Measurements from ENCODE around the gene CNTN2. TPM values are rescaled to one million over a fixed set of nuclear protein-coding genes. Genes with fewer than 3 reads are reported as not detected.
A peak's percentile ranks its signal among the peaks of the same experiment; 100 is the strongest.

Gene CNTN2
- total and polyA plus RNA-seq, 8 donors: 0.20 to 0.63 (median 0.37) TPM; not detected in 2

DNA sequence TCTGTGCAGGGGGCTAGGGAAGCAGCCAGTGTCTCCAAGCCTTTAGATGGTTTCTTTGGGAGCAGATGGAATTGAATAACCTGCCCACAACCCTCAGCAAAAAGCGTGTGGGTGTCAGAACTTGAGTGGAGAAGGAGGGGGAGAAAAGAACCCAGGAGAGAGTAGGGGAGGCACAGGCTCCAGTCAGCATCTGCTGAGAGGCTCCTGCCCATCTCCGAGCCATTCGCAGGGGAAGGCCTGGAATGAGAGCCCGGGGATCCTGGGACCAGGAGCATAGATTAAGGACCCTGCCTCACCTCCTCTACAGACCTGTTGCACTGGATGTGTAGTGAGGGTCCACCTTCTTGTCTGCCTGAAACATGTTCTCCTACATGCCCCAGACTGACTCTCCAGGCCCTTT, 25.0 kb downstream of the CNTN2 start:
- intact Hi-C loops (cut with DNase I): no loop called here
- no peak overlapping the region for H3K27ac ChIP-seq
- no peak overlapping the region for H3K4me3 ChIP-seq
- TF ChIP-seq, protein P1, sequence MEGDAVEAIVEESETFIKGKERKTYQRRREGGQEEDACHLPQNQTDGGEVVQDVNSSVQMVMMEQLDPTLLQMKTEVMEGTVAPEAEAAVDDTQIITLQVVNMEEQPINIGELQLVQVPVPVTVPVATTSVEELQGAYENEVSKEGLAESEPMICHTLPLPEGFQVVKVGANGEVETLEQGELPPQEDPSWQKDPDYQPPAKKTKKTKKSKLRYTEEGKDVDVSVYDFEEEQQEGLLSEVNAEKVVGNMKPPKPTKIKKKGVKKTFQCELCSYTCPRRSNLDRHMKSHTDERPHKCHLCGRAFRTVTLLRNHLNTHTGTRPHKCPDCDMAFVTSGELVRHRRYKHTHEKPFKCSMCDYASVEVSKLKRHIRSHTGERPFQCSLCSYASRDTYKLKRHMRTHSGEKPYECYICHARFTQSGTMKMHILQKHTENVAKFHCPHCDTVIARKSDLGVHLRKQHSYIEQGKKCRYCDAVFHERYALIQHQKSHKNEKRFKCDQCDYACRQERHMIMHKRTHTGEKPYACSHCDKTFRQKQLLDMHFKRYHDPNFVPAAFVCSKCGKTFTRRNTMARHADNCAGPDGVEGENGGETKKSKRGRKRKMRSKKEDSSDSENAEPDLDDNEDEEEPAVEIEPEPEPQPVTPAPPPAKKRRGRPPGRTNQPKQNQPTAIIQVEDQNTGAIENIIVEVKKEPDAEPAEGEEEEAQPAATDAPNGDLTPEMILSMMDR (IDR thresholded peaks at IDR 0.05): no peak
- no peak for DNase-seq
- ATAC-seq: no peak
- no peaks in the 10 kb centered on the region for H3K36me3 ChIP-seq
- H3K27me3 ChIP-seq: no peaks in the 10 kb centered on the region
- no peaks in the 10 kb centered on the region for H3K9me3 ChIP-seq
- no peaks in the 10 kb centered on the region for H3K4me1 ChIP-seq

DNA sequence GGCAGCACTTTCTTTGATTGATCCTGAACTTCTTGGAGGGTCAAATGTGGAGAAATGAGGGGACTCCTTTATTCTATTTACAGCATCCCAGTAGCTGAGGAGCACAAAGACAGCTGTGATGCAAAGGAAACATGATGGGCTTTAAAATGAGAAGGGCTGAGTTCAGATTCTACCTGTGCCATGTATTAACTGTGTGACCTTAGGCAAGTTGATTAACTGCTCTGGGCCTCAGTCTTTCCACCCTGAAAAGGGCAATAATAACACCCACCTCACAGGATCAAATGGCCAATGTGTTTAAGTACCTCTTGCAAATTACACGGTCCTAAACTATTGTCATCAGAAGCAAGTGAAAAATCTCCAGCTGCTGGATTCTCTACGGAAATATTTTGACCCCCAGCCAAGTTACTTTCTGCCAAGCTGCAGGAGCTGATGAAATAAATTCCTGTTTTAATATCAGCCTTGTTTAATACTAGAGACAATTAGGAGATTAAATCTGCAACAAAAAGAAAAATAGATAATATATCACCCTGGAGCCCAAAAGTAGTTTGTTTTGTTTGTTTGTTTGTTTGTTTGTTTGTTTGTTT, 25.5 kb downstream of the CNTN2 start:
- no peak overlapping the region for H3K4me3 ChIP-seq
- no peaks in the 10 kb centered on the region for H3K36me3 ChIP-seq
- ATAC-seq (no peak), DNase-seq (peak in 2 of 4 donors; percentile 39 to 41)
- H3K27ac ChIP-seq: no peak overlapping the region
- no peaks in the 10 kb centered on the region for H3K4me1 ChIP-seq
- intact Hi-C loops (cut with DNase I): no loop called here
- no peaks in the 10 kb centered on the region for H3K27me3 ChIP-seq
- no peaks in the 10 kb centered on the region for H3K9me3 ChIP-seq
- TF ChIP-seq, protein P1 (IDR thresholded peaks at IDR 0.05): no peak

DNA sequence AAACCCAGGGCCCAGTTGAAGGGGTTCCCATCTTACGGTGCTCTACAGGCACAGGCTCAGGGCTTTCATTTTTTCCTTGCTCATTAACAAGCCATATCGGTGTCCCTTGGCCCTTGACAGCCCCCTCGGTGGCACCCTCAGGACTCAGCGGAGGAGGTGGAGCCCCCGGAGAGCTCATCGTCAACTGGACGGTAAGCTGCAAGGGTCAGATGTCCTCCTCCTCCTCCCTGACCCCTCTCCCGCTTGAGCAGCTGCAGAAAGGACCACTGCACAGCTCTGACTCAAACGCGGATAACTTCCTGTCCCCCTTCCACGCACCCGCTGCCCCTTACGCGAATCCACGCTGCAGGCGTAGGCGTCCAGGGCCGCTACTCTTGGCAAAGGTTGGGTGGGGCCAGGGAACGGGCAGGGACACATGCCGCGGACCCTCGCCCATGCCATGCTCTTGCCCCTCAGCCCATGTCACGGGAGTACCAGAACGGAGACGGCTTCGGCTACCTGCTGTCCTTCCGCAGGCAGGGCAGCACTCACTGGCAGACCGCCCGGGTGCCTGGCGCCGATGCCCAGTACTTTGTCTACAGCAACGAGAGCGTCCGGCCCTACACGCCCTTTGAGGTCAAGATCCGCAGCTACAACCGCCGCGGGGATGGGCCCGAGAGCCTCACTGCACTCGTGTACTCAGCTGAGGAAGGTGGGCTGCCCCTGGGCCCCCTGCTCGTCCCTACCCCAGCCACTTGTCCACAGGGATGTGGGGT, 26.5 kb downstream of the CNTN2 start:
- no peak for ATAC-seq
- intact Hi-C loops (cut with DNase I): no loop called here
- Histone ChIP-seq H3K4me3 (no peak overlapping the region), H3K9me3 (no peaks in the 10 kb centered on the region), H3K27ac (no peak overlapping the region), H3K36me3 (no peaks in the 10 kb centered on the region), H3K4me1 (no peaks in the 10 kb centered on the region), H3K27me3 (no peaks in the 10 kb centered on the region)
- TF ChIP-seq, protein P1 (IDR thresholded peaks at IDR 0.05): no peak
- DNase-seq: no peak

DNA sequence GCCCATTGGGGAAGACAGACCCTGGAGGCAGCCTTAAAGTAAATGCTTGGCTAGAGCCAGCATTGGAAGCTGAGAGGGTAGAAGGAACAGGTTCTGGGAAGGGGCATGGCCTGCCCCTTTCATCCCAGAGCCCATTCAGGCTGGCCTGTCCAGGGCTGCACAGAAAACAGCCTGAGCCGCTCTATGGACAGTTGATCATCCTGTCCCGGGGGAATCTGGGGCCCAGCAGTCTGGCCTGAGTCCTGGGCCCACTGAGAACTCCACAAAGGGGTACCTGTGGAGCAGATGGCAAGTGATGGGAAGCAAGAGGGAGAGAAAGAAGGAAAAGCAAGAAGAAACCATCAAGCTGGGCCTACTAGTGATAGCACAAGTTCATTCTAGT, 28.0 kb downstream of the CNTN2 start:
- DNase-seq (no peak), ATAC-seq (no peak)
- intact Hi-C loops (cut with DNase I): no loop called here
- no peaks in the 10 kb centered on the region for H3K36me3 ChIP-seq
- H3K27me3 ChIP-seq: no peaks in the 10 kb centered on the region
- no peaks in the 10 kb centered on the region for H3K4me1 ChIP-seq
- H3K27ac ChIP-seq: no peak overlapping the region
- TF ChIP-seq, protein P1 (IDR thresholded peaks at IDR 0.05): no peak
- H3K9me3 ChIP-seq: no peaks in the 10 kb centered on the region
- no peak overlapping the region for H3K4me3 ChIP-seq

DNA sequence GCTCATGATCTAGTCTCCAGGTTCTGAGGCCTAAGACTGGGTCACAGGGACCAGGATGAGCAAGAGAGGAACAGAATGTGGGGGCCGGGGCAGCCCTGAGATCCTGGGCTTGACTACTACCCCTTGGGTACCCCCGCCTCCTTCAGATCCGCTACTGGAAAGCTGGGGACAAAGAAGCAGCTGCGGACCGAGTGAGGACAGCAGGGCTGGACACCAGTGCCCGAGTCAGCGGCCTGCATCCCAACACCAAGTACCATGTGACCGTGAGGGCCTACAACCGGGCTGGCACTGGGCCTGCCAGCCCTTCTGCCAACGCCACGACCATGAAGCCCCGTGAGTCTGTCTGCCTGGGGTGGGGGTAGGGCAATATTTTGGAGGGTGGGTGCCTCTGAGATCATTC, 28.8 kb downstream of the CNTN2 start:
- DNase-seq (peak in 1 of 4 donors; percentile 37), ATAC-seq (no peak)
- no peaks in the 10 kb centered on the region for H3K4me1 ChIP-seq
- no peaks in the 10 kb centered on the region for H3K36me3 ChIP-seq
- intact Hi-C loops (cut with DNase I): no loop called here
- no peaks in the 10 kb centered on the region for H3K27me3 ChIP-seq
- no peak overlapping the region for H3K27ac ChIP-seq
- H3K9me3 ChIP-seq: no peaks in the 10 kb centered on the region
- TF ChIP-seq, protein P1 (IDR thresholded peaks at IDR 0.05): no peak
- no peak overlapping the region for H3K4me3 ChIP-seq
